ENCODE measurements around the gene KANK3.

DNA sequence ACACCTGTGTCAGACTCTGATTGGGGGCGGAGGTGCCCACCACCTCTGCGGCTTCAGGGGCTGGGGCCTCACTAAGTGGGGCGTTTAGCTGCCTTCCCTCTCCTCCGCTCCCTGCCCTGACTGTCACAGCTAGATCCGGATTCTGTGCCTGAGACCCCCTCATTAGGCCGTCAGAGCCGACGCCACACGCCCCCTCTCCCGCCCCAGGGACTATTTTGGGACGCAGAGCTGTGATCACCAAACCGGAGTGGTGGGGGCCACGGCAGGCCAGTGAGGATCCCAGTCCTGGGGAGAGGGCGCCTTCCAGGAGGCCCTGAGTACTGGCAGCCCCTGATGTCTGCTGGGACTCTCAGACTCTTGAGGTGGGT is 762 bp downstream of the KANK3 start:
- TF ChIP-seq, protein P1, sequence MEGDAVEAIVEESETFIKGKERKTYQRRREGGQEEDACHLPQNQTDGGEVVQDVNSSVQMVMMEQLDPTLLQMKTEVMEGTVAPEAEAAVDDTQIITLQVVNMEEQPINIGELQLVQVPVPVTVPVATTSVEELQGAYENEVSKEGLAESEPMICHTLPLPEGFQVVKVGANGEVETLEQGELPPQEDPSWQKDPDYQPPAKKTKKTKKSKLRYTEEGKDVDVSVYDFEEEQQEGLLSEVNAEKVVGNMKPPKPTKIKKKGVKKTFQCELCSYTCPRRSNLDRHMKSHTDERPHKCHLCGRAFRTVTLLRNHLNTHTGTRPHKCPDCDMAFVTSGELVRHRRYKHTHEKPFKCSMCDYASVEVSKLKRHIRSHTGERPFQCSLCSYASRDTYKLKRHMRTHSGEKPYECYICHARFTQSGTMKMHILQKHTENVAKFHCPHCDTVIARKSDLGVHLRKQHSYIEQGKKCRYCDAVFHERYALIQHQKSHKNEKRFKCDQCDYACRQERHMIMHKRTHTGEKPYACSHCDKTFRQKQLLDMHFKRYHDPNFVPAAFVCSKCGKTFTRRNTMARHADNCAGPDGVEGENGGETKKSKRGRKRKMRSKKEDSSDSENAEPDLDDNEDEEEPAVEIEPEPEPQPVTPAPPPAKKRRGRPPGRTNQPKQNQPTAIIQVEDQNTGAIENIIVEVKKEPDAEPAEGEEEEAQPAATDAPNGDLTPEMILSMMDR (IDR thresholded peaks at IDR 0.05; ENCODE audit: low read depth, low read length), result no peak
- TF ChIP-seq POLR2A (IDR thresholded peaks at IDR 0.05; ENCODE audit: extremely low read depth, insufficient read length), result no peak
